KOPT-K1 (cell line): ENCODE results near the gene SORBS1.

ENCODE experiments used
- H3K27ac ChIP-seq: fragments of 200-600 bp; sonication (generic); 2 replicates; pipeline ENCODE4 v1.5.1; 2016; ENCODE audit warnings: antibody characterized with exemption, mild to moderate bottlenecking, low read depth, low read length; ENCODE audit not compliant: poor library complexity, severe bottlenecking
- H3K36me3 ChIP-seq: fragments of 200-600 bp; sonication (generic); 2 replicates; pipeline ENCODE4 v1.5.1; 2017; ENCODE audit warnings: antibody characterized with exemption, mild to moderate bottlenecking, low read length, moderate library complexity; ENCODE audit not compliant: insufficient read depth
- H3K9me3 ChIP-seq: fragments of 200-600 bp; sonication (generic); 2 replicates; pipeline ENCODE4 v1.5.1; 2017; ENCODE audit warnings: antibody characterized with exemption, low read length, mild to moderate bottlenecking; ENCODE audit not compliant: insufficient read depth, poor library complexity, severe bottlenecking

SORBS1 gene

DNA sequence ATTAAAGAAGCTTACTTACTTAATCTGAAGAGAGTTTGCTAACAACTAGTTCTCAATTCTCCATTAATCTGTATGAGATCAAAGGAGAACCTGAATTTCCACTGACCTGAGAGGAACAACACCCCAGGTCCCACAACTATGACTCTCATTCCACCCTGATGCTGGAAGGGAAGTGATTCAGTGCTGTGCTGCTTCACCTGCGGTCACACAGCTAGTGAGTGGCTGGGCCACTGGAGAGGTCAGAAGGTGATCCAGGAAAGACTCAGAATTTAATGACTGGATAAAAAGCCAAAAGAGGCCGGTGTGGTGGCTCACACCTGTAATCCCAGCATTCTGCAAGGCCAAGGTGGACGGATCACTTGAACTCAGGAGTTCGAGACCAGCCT lies 23.6 kb downstream of the SORBS1 start:
- H3K9me3 ChIP-seq = no peaks in the 10 kb centered on the region
- no peaks in the 10 kb centered on the region for H3K36me3 ChIP-seq
- H3K27ac ChIP-seq = no peak overlapping the region

DNA sequence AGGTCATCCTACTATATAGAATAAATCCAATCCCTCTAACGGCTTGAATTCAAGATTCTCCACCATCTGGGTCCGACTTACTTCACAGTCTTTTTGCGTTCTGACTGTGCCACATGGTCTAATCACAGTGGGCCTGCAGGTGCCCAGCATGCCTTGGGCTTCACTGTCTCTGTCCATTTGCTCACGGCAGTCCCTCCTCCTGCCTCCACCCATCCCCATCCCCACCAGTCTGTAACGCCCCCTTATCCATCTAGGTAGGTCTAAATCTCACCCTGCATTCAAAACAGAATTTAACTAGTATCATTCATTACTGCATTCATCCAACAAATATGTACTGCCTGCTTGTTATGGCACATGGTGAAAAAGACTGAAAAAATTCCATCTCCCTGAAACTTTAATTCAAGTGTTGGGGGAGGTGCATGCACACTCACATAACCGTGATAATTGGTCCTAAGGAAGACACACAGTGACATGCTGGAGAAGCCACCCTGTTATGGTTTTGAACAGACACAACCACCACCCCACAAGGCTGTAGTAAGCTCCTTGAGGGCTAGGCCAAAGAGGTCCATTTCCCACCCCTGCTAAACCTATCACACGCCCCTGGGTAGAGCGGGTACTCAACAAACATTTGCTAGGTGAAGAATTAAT lies 24.2 kb downstream of the SORBS1 start:
- H3K9me3 ChIP-seq = no peaks in the 10 kb centered on the region
- no peak overlapping the region for H3K27ac ChIP-seq
- no peaks in the 10 kb centered on the region for H3K36me3 ChIP-seq

DNA sequence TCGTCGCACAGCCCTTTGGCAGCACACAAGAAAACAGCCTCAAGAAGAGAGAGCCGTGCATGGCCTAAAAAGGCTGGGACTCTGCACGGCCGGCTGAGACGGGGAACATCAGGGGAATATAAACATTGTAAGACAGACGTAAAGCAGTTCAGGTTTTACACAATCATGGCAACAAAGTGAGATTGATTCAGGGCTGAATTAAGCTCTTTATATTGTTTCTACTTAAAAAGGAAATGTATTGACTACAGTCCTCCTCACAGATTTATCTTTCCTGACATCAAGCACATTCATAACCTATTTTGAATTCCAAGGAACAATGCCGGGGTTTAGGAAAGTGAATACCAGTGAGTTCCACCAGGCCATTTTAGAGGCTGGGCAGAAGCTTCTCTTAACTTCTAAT lies 25.2 kb downstream of the SORBS1 start:
- H3K36me3 ChIP-seq = no peaks in the 10 kb centered on the region
- H3K27ac ChIP-seq = no peak overlapping the region
- no peaks in the 10 kb centered on the region for H3K9me3 ChIP-seq

DNA sequence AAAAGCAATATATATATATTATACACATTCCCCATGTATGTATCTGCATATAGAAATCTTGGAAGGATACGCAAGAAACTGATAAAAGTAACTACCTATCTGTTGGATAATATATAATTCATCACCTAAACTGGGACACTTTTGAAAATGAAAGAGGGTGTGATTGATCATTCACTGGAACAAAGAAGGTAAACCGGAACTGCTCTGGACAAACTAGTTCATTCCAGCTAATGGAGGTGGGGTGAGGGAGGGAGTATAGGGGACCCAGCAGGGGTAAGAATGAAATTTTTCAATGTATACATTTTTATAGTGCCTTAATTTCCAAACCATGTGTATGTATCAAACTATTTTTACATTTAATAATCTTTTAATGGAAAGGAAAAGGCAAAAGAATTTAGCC lies 25.6 kb downstream of the SORBS1 start:
- Histone ChIP-seq H3K27ac (no peak overlapping the region), H3K9me3 (no peaks in the 10 kb centered on the region), H3K36me3 (no peaks in the 10 kb centered on the region)

DNA sequence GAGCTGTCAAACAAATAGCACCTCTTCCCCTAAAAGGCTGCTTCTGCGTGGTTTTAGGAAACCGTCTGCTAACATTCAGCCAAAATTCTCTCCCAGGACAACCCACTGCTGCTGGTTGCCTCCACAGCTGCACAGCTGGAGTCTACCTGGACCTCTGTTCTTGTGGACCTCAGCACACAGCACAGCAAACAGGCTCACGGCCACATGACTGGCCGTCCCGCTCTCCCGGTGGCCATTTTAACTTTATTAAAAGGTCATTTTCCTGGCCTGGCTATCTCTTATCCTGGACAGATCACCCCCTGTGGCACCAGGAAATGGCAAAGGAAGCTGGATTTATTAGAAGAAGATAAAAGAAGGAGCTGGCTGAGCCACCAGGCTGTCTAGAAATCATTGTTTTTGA lies 27.6 kb downstream of the SORBS1 start:
- no peak overlapping the region for H3K27ac ChIP-seq
- no peaks in the 10 kb centered on the region for H3K36me3 ChIP-seq
- no peaks in the 10 kb centered on the region for H3K9me3 ChIP-seq

DNA sequence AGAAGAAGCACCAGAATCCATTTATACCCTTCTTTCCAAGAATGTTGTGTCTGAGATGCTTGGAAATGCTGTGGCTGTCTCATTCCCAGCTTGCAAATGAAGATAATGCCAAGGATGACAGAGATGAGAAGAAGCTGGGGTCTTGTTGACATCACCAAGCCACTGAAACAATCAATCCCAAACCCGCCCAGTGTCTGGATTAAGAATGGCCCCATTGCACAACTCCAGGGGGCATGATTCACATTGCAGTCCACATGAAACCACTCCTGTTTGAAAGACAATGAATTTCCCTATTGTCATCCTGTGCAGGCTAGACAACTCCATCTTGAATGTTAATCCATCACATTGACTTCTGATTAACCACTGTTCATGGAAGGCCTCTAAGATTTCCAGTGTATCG lies 28.6 kb downstream of the SORBS1 start:
- Histone ChIP-seq H3K9me3 (no peaks in the 10 kb centered on the region), H3K36me3 (no peaks in the 10 kb centered on the region), H3K27ac (no peak overlapping the region)

DNA sequence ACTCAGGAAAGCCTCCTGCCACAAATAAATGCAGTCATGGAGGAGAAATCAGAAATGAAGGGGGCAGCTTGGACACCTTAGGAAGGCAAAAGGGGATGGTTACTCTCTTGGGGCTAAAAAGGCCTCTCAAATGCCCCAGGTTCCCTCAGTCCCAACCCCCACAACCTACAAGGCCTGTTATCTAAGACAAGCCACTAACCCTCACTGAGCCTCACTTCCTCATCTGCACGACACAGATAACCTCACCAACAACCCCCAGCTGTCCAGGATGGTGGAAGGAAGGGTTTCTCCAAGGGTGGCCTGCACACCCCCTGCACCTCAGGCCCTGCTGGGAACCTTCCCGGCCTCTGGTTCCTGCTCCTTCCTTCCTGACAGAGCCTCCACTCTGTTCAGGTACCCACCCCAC lies 29.2 kb downstream of the SORBS1 start:
- no peak overlapping the region for H3K27ac ChIP-seq
- H3K36me3 ChIP-seq = no peaks in the 10 kb centered on the region
- H3K9me3 ChIP-seq = no peaks in the 10 kb centered on the region

DNA sequence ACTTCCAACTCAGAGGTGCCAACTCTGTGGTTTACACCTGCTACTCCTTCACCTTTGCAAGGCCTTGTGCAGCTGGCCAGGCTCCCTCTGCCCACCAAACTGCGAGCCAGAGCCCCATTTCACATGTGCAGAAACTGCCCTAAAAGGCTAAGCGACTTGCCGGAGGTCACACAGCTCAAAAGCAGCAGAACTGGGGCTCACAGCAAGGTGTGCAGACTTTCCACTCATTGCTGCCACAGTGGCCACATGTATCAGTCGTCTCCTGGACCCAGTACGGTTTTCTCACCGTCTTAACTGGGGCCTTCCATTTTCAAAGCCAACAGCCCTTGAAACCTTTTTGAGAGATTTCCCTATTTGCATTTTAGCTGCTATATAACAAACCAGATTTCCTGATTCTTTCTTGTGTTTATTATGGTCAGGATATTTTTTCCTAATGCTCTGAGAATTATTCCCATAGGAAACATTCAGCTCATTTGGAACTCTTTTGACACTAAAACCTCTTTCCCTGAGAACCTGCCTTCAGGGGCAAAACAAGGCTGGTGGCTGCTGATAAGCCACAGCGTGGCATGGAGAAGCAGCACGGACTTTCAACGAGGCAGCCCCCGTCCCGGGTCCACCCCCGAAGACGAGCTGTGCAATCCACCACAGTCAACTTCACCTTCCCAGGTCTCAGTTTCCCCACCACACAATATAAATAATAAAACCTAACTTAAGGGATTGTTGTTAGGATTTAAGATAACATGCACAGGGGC lies 29.9 kb downstream of the SORBS1 start:
- Histone ChIP-seq H3K9me3 (no peaks in the 10 kb centered on the region), H3K36me3 (no peaks in the 10 kb centered on the region), H3K27ac (no peak overlapping the region)

DNA sequence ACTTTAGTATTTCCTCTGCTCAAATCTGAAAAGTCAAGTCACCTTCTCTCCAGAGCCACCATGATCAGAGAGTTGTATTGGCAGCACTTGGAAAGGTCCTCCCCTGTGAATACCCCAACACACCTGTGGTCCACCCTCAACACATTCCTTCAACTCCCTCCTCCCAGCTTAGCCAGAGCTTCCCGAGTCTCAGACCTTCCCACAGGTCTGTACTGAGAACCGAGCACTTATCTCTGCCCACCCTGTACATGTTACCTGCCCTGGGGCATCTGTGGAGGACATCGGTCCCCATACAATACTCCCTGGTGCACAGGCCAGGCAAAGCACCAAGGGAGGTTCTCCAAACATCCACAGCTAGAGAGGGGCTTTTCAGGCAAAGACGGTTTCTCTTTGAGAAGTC lies 30.6 kb downstream of the SORBS1 start:
- Histone ChIP-seq H3K27ac (no peak overlapping the region), H3K9me3 (no peaks in the 10 kb centered on the region)

DNA sequence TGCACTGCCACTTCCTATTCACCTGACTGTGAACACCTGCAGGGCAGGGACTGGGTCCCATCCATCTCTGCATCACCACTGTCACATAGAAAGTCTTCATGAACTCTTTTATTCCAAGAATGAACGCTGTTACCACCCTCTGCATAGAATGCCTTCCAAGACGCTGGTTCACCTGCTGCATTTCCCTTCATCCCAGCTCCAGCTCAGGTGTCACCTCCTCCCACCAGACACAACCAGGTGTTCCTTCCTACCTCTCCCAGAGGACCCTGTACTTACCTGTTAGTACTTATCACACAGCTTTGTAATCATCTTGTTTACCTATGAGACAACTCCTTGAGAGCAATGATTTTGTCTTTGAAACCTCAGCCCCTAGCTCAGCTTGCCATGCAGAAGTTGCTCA lies 31.1 kb downstream of the SORBS1 start:
- H3K9me3 ChIP-seq = no peaks in the 10 kb centered on the region
- no peak overlapping the region for H3K27ac ChIP-seq
- no peaks in the 10 kb centered on the region for H3K36me3 ChIP-seq

More for the DNA sequence above, 30.6 kb downstream of the SORBS1 start:
- no peaks in the 10 kb centered on the region for H3K36me3 ChIP-seq

DNA sequence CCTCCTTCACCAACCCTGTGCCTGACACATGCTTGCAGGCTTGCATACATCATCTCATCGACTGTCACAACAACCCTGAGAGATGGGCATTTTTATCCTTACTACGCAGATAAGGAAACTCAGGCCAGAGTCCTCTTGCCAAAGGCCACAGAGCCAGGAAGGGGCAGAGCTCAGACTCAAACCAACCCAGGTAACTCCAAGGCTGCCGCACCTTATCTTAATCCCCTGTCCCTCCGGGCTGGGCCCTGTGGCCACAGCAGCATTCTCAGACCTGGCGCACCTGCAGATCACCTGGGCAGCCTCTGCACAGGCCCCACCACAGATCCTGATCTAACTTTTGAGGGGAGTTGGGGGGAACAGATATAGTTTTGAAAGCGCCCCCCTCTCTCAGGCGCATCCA lies 35.1 kb downstream of the SORBS1 start:
- Histone ChIP-seq H3K27ac (no peak overlapping the region), H3K9me3 (no peaks in the 10 kb centered on the region), H3K36me3 (no peaks in the 10 kb centered on the region)

DNA sequence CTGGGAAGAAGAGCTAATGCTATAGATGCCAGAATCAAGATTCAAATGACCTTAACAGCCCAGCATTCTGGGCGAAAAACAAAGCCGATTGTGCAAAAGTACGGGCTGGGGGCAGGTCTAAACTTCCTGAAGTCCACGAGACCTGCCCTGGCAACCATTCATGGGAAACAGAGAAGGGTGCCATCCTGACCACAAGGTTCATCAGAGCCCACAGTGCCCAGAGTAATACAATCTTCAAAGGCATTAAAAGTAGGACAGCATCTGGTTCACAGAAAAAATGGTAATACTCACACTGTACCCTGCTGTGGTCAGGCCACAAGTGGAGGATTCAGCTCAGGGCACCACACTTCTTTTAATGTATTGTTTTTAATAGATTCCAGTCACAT lies 36.1 kb downstream of the SORBS1 start:
- Histone ChIP-seq H3K9me3 (no peaks in the 10 kb centered on the region), H3K27ac (no peak overlapping the region), H3K36me3 (no peaks in the 10 kb centered on the region)

DNA sequence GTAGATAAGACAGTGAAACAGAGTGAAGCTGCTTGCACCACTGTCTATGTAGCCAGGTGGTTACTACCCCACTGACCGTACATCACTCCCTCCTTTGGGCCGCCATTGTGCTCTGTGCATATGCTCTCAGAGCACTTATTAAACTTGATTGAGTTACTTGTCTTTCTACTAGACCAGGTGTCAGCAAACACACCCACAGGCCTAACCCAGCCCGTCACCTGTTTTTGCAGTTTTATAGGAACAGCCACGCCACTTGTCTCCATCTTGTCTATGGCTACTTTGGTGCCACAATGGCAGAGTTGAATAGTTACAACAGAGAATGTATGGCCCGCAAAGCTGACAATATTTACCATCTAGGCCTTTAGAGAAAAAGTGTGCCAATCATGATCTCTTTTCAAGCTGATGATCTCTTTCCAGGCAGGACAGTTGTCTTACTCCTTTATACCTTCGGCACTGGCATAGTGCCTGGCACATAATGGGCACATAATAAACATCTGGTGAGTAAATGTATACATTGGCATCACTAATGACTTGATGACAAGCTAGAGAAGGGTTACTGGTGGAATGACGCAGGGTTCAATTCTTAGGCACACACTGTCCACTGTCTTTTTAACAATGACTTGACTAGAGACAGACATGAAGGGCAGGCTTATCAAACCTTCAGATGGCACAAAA lies 36.7 kb downstream of the SORBS1 start:
- Histone ChIP-seq H3K9me3 (no peaks in the 10 kb centered on the region), H3K36me3 (no peaks in the 10 kb centered on the region), H3K27ac (no peak overlapping the region)

DNA sequence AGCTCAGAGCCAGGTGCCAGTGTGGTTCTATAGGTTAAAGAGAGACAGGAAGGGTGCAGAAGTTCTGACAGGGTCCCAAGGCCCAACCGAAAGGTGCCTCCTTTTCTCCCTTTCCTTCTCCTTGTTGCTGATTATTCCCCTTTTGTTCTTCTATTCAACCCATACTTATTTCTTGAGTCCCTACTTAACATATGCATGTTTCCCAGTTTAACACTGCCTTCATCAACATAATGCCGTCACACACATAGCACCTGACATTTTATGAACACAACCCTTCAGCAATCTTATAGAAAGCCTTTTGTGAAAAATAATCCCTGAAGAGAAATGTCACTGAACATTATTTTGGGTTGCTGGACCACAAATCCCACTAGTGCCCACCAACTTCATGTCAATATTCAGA lies 39.1 kb downstream of the SORBS1 start:
- no peaks in the 10 kb centered on the region for H3K9me3 ChIP-seq
- H3K27ac ChIP-seq = no peak overlapping the region
- no peaks in the 10 kb centered on the region for H3K36me3 ChIP-seq

DNA sequence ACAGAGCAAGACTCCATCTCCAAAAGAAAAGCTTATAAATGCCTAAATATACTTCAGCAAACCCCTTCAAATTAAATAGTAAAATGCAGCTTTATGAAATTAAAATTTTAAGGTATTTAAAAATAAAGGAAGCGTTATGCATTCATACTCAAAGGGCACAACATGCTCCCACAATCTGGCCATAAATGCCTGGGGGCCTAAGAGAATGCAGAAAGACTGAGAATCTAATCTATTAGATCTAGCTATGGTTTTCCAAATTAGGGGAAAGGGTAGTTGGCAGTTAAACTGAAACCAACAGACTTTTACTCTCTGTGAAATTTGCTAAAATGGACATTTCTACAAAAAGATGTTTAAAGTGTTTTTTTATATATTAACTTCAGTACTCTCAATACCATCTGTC lies 40.6 kb downstream of the SORBS1 start:
- Histone ChIP-seq H3K27ac (no peak overlapping the region), H3K36me3 (no peaks in the 10 kb centered on the region)

More for the DNA sequence above, 40.6 kb downstream of the SORBS1 start:
- H3K9me3 ChIP-seq = no peaks in the 10 kb centered on the region
